ENCODE data around the gene RHBDF2. TPM values are rescaled to one million over a fixed set of nuclear protein-coding genes. Genes with fewer than 3 reads are reported as not detected.
"Not testable (repeated sequence)": the region's sequence is repeated elsewhere in the genome, so short reads cannot be mapped to it uniquely, and the experiment has no call there.

The RHBDF2 gene
- total RNA-seq, 1 experiment from 2014 or later, result 39.6 TPM

DNA sequence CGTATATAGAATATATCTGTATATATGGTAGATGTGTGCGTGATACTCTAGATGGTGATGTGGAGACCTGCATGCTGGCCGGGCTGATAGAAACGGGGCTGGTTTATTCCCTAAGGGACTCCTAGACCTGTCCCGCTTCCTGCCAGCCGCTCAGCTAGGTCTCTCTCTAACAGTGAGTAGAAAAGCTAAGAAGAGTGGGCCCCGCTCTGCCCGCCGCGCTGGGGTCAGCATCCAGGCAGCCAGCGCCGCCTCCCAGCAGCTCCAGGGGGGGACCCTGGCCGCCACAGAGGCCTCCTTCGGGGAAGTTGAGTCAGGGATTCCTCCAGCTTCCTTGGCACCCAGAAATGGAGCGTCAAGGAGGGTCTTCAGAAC lies 26.9 kb upstream of the RHBDF2 start:
- H3F3A ChIP-seq (ENCODE audit: insufficient read depth, low read depth), result peaks cover 15% of the 10 kb centered on the region
- no peaks in the 10 kb centered on the region for H3K9me2 ChIP-seq (ENCODE audit: insufficient read depth)
- H3K4me2 ChIP-seq, result no peak overlapping the region
- H3K4me1 ChIP-seq (replicated peaks; ENCODE audit: insufficient read depth), result peaks cover 36% of the 10 kb centered on the region
- H3K36me3 ChIP-seq (ENCODE audit: low read depth), result no peaks in the 10 kb centered on the region
- DNase-seq, result no peak
- no peak overlapping the region for H3K4me3 ChIP-seq
- H4K20me1 ChIP-seq (ENCODE audit: insufficient read depth), result no peaks in the 10 kb centered on the region
- H2AFZ ChIP-seq, result no peak overlapping the region
- POLR2A ChIA-PET (ENCODE audit: unreplicated experiment), result interaction anchor here (1.0 kb wide), 1 partner anchor 23 kb away, joined by 3 read pairs; no protein-coding TSS in a partner anchor
- TF ChIP-seq, protein P1, sequence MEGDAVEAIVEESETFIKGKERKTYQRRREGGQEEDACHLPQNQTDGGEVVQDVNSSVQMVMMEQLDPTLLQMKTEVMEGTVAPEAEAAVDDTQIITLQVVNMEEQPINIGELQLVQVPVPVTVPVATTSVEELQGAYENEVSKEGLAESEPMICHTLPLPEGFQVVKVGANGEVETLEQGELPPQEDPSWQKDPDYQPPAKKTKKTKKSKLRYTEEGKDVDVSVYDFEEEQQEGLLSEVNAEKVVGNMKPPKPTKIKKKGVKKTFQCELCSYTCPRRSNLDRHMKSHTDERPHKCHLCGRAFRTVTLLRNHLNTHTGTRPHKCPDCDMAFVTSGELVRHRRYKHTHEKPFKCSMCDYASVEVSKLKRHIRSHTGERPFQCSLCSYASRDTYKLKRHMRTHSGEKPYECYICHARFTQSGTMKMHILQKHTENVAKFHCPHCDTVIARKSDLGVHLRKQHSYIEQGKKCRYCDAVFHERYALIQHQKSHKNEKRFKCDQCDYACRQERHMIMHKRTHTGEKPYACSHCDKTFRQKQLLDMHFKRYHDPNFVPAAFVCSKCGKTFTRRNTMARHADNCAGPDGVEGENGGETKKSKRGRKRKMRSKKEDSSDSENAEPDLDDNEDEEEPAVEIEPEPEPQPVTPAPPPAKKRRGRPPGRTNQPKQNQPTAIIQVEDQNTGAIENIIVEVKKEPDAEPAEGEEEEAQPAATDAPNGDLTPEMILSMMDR (conservative IDR thresholded peaks at IDR 0.05), result no peak
- TF ChIP-seq EZH2 (IDR thresholded peaks at IDR 0.05; ENCODE audit: low read depth), result no peak
- H3K27me3 ChIP-seq (ENCODE audit: insufficient read depth, low read depth), result no peaks in the 10 kb centered on the region
- intact Hi-C loops (cut with micrococcal nuclease; ENCODE audit: unreplicated experiment), result loop anchor here (5.0 kb wide), 1 partner anchor 144 kb away; no protein-coding TSS in a partner anchor
- TSS peak; percentile 69 for BruUV-seq (replicated peaks)
- no peaks in the 10 kb centered on the region for H3K79me2 ChIP-seq (ENCODE audit: low read depth)
- CTCF ChIA-PET, result interaction anchor here (0.7 to 1.2 kb wide), 4 partner anchors 12 to 95 kb away, joined by 3 to 19 read pairs (median 6); partner anchors contain the start of gene PRCD
- no peak overlapping the region for H3K27ac ChIP-seq
- H3K9me3 ChIP-seq (ENCODE audit: insufficient read depth, low read depth), result no peaks in the 10 kb centered on the region

DNA sequence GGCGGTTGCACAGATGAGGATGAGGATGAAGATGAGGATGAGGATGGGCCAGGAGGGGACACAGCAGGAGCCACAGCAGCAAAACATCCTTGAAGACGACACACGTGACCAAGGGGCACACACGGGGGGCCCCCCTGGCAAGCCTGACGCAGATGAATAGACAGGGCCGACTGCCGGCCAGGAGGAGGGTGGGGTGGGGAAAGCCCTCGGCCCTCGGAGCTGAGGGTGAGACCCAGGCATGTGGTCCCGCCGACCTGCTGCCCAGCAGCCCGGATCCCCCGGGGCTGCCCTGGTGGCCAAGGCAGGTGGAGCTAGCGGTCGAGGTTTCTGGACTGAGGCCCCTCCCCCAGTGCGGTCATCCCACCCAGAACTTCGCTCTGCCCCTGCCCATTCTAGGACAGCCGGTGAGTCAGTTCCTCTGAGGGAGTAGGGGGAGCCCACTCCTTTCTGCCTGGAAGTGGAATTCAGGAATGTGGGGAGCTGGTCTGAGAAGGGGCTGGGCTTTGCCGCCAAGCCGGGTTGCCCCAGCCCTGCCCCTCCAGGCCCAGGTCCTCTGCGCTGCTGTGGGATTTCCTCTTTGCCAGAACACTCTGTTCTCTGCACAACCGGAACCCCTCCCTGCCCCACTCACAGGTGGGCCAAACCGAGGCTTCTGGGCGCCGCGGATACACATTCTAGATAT lies 26.3 kb upstream of the RHBDF2 start:
- no peak overlapping the region for H3K4me3 ChIP-seq

DNA sequence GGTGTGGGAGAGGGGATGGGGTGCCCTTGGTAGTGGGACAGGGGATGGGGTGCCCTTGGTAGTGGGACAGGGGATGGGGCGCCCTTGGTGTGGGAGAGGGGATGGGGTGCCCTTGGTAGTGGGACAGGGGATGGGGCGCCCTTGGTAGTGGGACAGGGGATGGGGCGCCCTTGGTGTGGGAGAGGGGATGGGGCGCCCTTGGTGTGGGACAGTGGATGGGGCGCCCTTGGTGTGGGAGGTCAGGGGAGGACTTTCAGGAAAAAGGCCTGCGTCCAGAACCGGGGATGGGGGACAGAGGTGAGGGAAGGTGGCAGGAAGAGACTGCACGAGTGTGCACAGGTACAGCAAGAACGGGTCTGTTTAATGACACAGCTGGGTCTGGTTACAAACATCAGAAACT lies 25.8 kb upstream of the RHBDF2 start:
- POLR2A ChIA-PET (ENCODE audit: unreplicated experiment), result interaction anchor here (1.0 kb wide), 1 partner anchor 24 kb away, joined by 3 read pairs; no protein-coding TSS in a partner anchor
- H3K9me2 ChIP-seq (ENCODE audit: insufficient read depth); H3K9me3 ChIP-seq (ENCODE audit: insufficient read depth, low read depth); H3K27me3 ChIP-seq (ENCODE audit: insufficient read depth, low read depth); DNase-seq; BruUV-seq (replicated peaks); H3F3A ChIP-seq (ENCODE audit: insufficient read depth, low read depth); CTCF ChIA-PET; H2AFZ ChIP-seq; H3K79me2 ChIP-seq (ENCODE audit: low read depth); H3K4me2 ChIP-seq; H3K27ac ChIP-seq; H4K20me1 ChIP-seq (ENCODE audit: insufficient read depth); H3K36me3 ChIP-seq (ENCODE audit: low read depth); H3K4me3 ChIP-seq: not testable (repeated sequence)
- peaks cover 25% of the 10 kb centered on the region for H3K4me1 ChIP-seq (replicated peaks; ENCODE audit: insufficient read depth)
- intact Hi-C loops (cut with micrococcal nuclease; ENCODE audit: unreplicated experiment), result loop anchor here (1.0 to 5.0 kb wide), 2 partner anchors 30 to 145 kb away; no protein-coding TSS in a partner anchor

More for the DNA sequence above, 26.3 kb upstream of the RHBDF2 start:
- peak overlapping the region; percentile 44 for H3K4me2 ChIP-seq
- no peaks in the 10 kb centered on the region for H3K9me3 ChIP-seq (ENCODE audit: insufficient read depth, low read depth)
- H3K27ac ChIP-seq, result no peak overlapping the region
- no peaks in the 10 kb centered on the region for H3K79me2 ChIP-seq (ENCODE audit: low read depth)
- no peaks in the 10 kb centered on the region for H3K36me3 ChIP-seq (ENCODE audit: low read depth)
- ChIA-PET POLR2A (ENCODE audit: unreplicated experiment) (interaction anchor here (1.0 kb wide), 1 partner anchor 23 kb away, joined by 3 read pairs; no protein-coding TSS in a partner anchor), CTCF (interaction anchor here (0.8 to 1.2 kb wide), 3 partner anchors 13 to 95 kb away, joined by 3 to 9 read pairs (median 4); partner anchors contain the start of gene PRCD)
- no peaks in the 10 kb centered on the region for H3K9me2 ChIP-seq (ENCODE audit: insufficient read depth)
- H3K27me3 ChIP-seq (ENCODE audit: insufficient read depth, low read depth), result no peaks in the 10 kb centered on the region
- peak; percentile 52 to 87 for DNase-seq
- intact Hi-C loops (cut with micrococcal nuclease; ENCODE audit: unreplicated experiment), result loop anchor here (1.0 to 5.0 kb wide), 2 partner anchors 30 to 145 kb away; no protein-coding TSS in a partner anchor
- TF ChIP-seq EZH2 (IDR thresholded peaks at IDR 0.05; ENCODE audit: low read depth), result no peak
- TF ChIP-seq, protein P1 (conservative IDR thresholded peaks at IDR 0.05), result no peak
- peaks cover 30% of the 10 kb centered on the region for H3K4me1 ChIP-seq (replicated peaks; ENCODE audit: insufficient read depth)
- no peak overlapping the region for H2AFZ ChIP-seq
- no peaks in the 10 kb centered on the region for H4K20me1 ChIP-seq (ENCODE audit: insufficient read depth)
- peaks cover 9% of the 10 kb centered on the region for H3F3A ChIP-seq (ENCODE audit: insufficient read depth, low read depth)
- BruUV-seq (replicated peaks), result no TSS peak

DNA sequence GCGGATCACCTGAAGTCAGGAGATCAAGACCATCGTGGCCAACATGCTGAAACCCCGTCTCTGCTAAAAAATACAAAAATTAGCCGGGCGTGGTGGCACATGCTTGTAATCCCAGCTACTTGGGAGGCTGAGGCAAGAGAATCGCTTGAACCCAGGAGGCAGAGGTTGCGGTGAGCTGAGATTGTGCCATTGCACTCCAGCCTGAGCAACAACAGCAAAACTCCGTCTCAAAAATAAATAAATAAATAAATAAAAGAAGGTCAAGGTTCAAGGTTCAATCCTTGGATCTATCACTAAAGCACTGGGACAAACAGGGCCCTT lies 24.2 kb upstream of the RHBDF2 start:
- H3K27ac ChIP-seq; H4K20me1 ChIP-seq (ENCODE audit: insufficient read depth); H2AFZ ChIP-seq; H3F3A ChIP-seq (ENCODE audit: insufficient read depth, low read depth); H3K4me2 ChIP-seq; H3K4me3 ChIP-seq; H3K36me3 ChIP-seq (ENCODE audit: low read depth); H3K27me3 ChIP-seq (ENCODE audit: insufficient read depth, low read depth); H3K79me2 ChIP-seq (ENCODE audit: low read depth); BruUV-seq (replicated peaks); H3K9me2 ChIP-seq (ENCODE audit: insufficient read depth); POLR2A ChIA-PET (ENCODE audit: unreplicated experiment); DNase-seq; H3K9me3 ChIP-seq (ENCODE audit: insufficient read depth, low read depth): not testable (repeated sequence)
- H3K4me1 ChIP-seq (replicated peaks; ENCODE audit: insufficient read depth), result peaks cover 15% of the 10 kb centered on the region
- intact Hi-C loops (cut with micrococcal nuclease; ENCODE audit: unreplicated experiment), result loop anchor here (5.0 kb wide), 1 partner anchor 147 kb away; no protein-coding TSS in a partner anchor
- CTCF ChIA-PET, result interaction anchor here (1.6 kb wide), 1 partner anchor 99 kb away, joined by 6 read pairs; no protein-coding TSS in a partner anchor

Measured in PC-9 (cell line).